ENCODE data around the gene BCAN. TPM values are rescaled to one million over a fixed set of nuclear protein-coding genes. Genes with fewer than 3 reads are reported as not detected.

Gene BCAN
- total and polyA plus RNA-seq, 2 of the 8 experiments (the other 6 are each of a cell fraction or from before 2014, with no cell fraction given): 4.5 to 24.0 TPM

DNA sequence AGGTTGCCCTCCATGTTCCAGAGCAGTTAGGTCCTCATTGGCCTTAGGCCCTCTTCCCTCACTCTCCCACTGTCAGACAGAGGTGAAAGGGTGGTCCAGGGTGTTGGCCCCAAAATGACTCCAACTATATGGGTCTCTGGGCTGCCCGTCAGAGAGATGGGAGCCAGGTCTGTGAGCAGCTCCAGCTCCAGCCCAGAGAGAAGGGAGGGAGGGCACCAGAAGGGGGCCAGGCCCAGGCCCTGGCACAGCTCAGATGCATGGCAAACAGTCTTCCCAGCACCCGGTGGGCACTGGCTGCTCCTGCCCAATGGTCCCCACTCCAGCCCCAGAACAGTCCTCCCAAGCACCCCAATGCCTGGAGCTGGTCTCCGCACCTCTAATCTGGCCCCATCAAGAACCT lies 2.2 kb downstream of the BCAN start:
- CTCF ChIA-PET (ENCODE audit: partially characterized antibody): interaction anchor here (0.6 to 43.0 kb wide), 11 partner anchors 16 to 277 kb away, joined by 3 to 868 read pairs (median 6); partner anchors contain the start of genes CRABP2, HAPLN2, MEF2D and NES
- FAIRE-seq: no peak
- H3K4me1 ChIP-seq (replicated peaks in 1 of 4; ENCODE audit: control insufficient read depth in 3 of 4, insufficient read depth in 4 of 4, low read length in 3 of 4): peaks cover 8 to 23% (median 15%) of the 10 kb centered on the region in 4 experiments

More for the DNA sequence above, 2.2 kb downstream of the BCAN start:
- peaks cover 11 to 81% (median 63%) of the 10 kb centered on the region in 4 experiments for H3K27me3 ChIP-seq (replicated peaks in 1 of 4; ENCODE audit: control insufficient read depth in 3 of 4, extremely low read depth in 1 of 4, insufficient read depth in 3 of 4, low read length in 3 of 4)
- H2AFZ ChIP-seq (ENCODE audit: low read length): no peak overlapping the region
- no peak overlapping the region for H2BK15ac ChIP-seq (ENCODE audit: low read length)
- peaks cover 0 to 6% of the 10 kb centered on the region in 2 experiments for H4K20me1 ChIP-seq (replicated peaks in 1 of 2; ENCODE audit: control insufficient read depth in 1 of 2, insufficient read depth in 2 of 2, low read length in 2 of 2)
- peaks cover 13% of the 10 kb centered on the region; the same call in 1 of the 2 replicates for H3K23me2 ChIP-seq (ENCODE audit: low read depth, low read length)
- H2BK20ac ChIP-seq (ENCODE audit: low read length): no peak overlapping the region
- TF ChIP-seq TAF7 (optimal IDR thresholded peaks at IDR 0.05; ENCODE audit: borderline replicate concordance, low read depth, low read length) (no peak), CEBPB (IDR thresholded peaks at IDR 0.05; ENCODE audit: low read depth, low read length) (no peak), GABPA (IDR thresholded peaks at IDR 0.05; ENCODE audit: borderline replicate concordance, insufficient read depth, low read length) (no peak), RXRA (IDR thresholded peaks at IDR 0.05; ENCODE audit: insufficient read depth, low read depth, low read length) (no peak), EGR1 (IDR thresholded peaks at IDR 0.05; ENCODE audit: borderline replicate concordance, low read depth, low read length) (no peak)
- TF ChIP-seq, protein P1, sequence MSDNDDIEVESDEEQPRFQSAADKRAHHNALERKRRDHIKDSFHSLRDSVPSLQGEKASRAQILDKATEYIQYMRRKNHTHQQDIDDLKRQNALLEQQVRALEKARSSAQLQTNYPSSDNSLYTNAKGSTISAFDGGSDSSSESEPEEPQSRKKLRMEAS (IDR thresholded peaks at IDR 0.05): no peak
- POLR2A ChIA-PET (ENCODE audit: partially characterized antibody): interaction anchor here (0.7 to 3.6 kb wide), 8 partner anchors 8 to 619 kb away, joined by 3 to 22 read pairs (median 5); partner anchors contain the start of gene NES
- no peaks in the 10 kb centered on the region for H3K79me2 ChIP-seq (ENCODE audit: control insufficient read depth in 1 of 2, insufficient read depth in 2 of 2, low read length in 2 of 2)
- no peak overlapping the region for H4K91ac ChIP-seq (replicated peaks; ENCODE audit: insufficient read length, low read length)
- WGBS, 2 experiments (ENCODE audit: extremely low coverage in 1 of 2, insufficient coverage in 1 of 2, insufficient read length in 1 of 2, insufficient replicate concordance in 2 of 2, low coverage in 1 of 2, low lambda C conversion rate in 2 of 2, missing lambda C conversion rate in 1 of 2): 87% methylated on average over 3 of the region's 3 CpGs; no CpG with 5 or more reads in 1 of the 2 experiments
- no peaks in the 10 kb centered on the region for H3K9me3 ChIP-seq (ENCODE audit: insufficient read depth in 2 of 2, low read depth in 1 of 2, low read length in 1 of 2)
- H3K23ac ChIP-seq (ENCODE audit: insufficient read length): no peak overlapping the region
- H3K14ac ChIP-seq (ENCODE audit: insufficient read length): no peak overlapping the region
- H3K4me3 ChIP-seq (ENCODE audit: extremely low read depth in 1 of 4, insufficient read depth in 2 of 4, low read depth in 3 of 4, low read length in 4 of 4): no peak overlapping the region
- H4K8ac ChIP-seq (ENCODE audit: extremely low read depth, insufficient read depth, low read length): no peak overlapping the region
- H3K36me3 ChIP-seq (ENCODE audit: control insufficient read depth in 2 of 4, insufficient read depth in 4 of 4, low read length in 3 of 4): no peaks in the 10 kb centered on the region
- no peak for DNase-seq (ENCODE audit: low read depth in 1 of 2, low spot score in 2 of 2)
- H2BK5ac ChIP-seq (ENCODE audit: low read depth, low read length): no peak overlapping the region
- H3K56ac ChIP-seq (replicated peaks; ENCODE audit: insufficient read length, low read depth, low read length): no peak overlapping the region
- no peak overlapping the region for H4K5ac ChIP-seq (ENCODE audit: insufficient read length, low read depth, low read length)
- no peak overlapping the region for H3K27ac ChIP-seq (ENCODE audit: low read depth, low read length)
- no peak overlapping the region for H3K4ac ChIP-seq (replicated peaks; ENCODE audit: insufficient read length, low read depth, low read length)
- H2BK12ac ChIP-seq (ENCODE audit: low read depth, low read length): peak overlapping the region; percentile 60; the same call in 1 of the 2 replicates
- no peak overlapping the region for H3K4me2 ChIP-seq (ENCODE audit: insufficient read depth in 1 of 2, low read depth in 2 of 2, low read length in 2 of 2)
- no peaks in the 10 kb centered on the region for H3K79me1 ChIP-seq (ENCODE audit: low read depth, low read length)
- H2BK120ac ChIP-seq (replicated peaks; ENCODE audit: low read depth, low read length): no peak overlapping the region
- H2AK5ac ChIP-seq (ENCODE audit: low read depth, low read length): peak overlapping the region; percentile 54; the same call in 1 of the 2 replicates
- H3K9ac ChIP-seq (replicated peaks in 1 of 4; ENCODE audit: extremely low read depth in 1 of 4, low read depth in 3 of 4, low read length in 3 of 4): no peak overlapping the region
- H3K18ac ChIP-seq (ENCODE audit: extremely low read depth, low read length): 0 out of 2 replicates have a peak overlapping the region, but pooled peaks have one; percentile 4

Data from H1 (cell line).